ENCODE results near the gene CDT1. TPM values are rescaled to one million over a fixed set of nuclear protein-coding genes. Genes with fewer than 3 reads are reported as not detected.

CDT1 gene
- polyA plus RNA-seq, 1 of the 3 experiments (the other 2 are of a cell fraction) = 6.1 TPM

GRCh38 chr16:88767546-88768070 lies 36.0 kb upstream of the CDT1 start:
- Histone ChIP-seq H2AFZ (ENCODE audit: low read depth) (no peak overlapping the region), H3K9me2 (no peaks in the 10 kb centered on the region), H3K4me2 (peak overlapping the region; percentile 14; the same call in 1 of the 2 replicates), H3K9ac (no peak overlapping the region), H3K4me1 (ENCODE audit: control insufficient read depth in 1 of 2, insufficient read depth in 2 of 2, low read depth in 1 of 2, low read length in 1 of 2) (peaks cover 30 to 50% of the 10 kb centered on the region in 2 experiments; a peak in 3 of 4 replicates), H3K9me3 (no peaks in the 10 kb centered on the region), H3K36me3 (replicated peaks in 1 of 2; ENCODE audit: control insufficient read depth in 1 of 2, insufficient read depth in 2 of 2, low read length in 1 of 2) (peaks cover 0 to 3% of the 10 kb centered on the region in 2 experiments), H3F3A (replicated peaks; ENCODE audit: insufficient read depth) (peaks cover 14% of the 10 kb centered on the region), H3K27me3 (ENCODE audit: insufficient read depth) (no peaks in the 10 kb centered on the region), H3K4me3 (ENCODE audit: low read depth in 2 of 2, low read length in 1 of 2) (no peak overlapping the region; a peak in 1 of 4 replicates), H3K79me2 (ENCODE audit: insufficient read depth) (peaks cover 96% of the 10 kb centered on the region), H4K20me1 (ENCODE audit: insufficient read depth) (peaks cover 95% of the 10 kb centered on the region), H3K27ac (ENCODE audit: low read depth in 2 of 2, low read length in 1 of 2) (no peak overlapping the region)
- TF ChIP-seq MEF2A (IDR thresholded peaks at IDR 0.05; ENCODE audit: borderline replicate concordance, low read depth) = no peak
- no peak for TF ChIP-seq ZBTB33 (IDR thresholded peaks at IDR 0.05; ENCODE audit: borderline replicate concordance, low read depth)
- TF ChIP-seq ELF1 (IDR thresholded peaks at IDR 0.05) = no peak
- no peak for TF ChIP-seq TAF1 (IDR thresholded peaks at IDR 0.05; ENCODE audit: borderline replicate concordance, low read depth, low read length)
- no peak for TF ChIP-seq RXRA (IDR thresholded peaks at IDR 0.05; ENCODE audit: borderline replicate concordance, low read depth)
- no peak for TF ChIP-seq SIN3A (IDR thresholded peaks at IDR 0.05; ENCODE audit: borderline replicate concordance, low read depth, low read length)
- TF ChIP-seq USF1 (IDR thresholded peaks at IDR 0.05; ENCODE audit: borderline replicate concordance, low read depth) = no peak
- TF ChIP-seq IRF3 (IDR thresholded peaks at IDR 0.05; ENCODE audit: low read depth, low read length) = no peak
- TF ChIP-seq RFX5 (IDR thresholded peaks at IDR 0.05; ENCODE audit: low read length) = no peak
- no peak for TF ChIP-seq RAD21 (IDR thresholded peaks at IDR 0.05; ENCODE audit: low read length)
- no peak for TF ChIP-seq YY1 (IDR thresholded peaks at IDR 0.05; ENCODE audit: low read depth)
- TF ChIP-seq NFIC (IDR thresholded peaks at IDR 0.05; ENCODE audit: borderline replicate concordance) = no peak
- no peak for TF ChIP-seq POLR2AphosphoS5 (IDR thresholded peaks at IDR 0.05; ENCODE audit: low read depth, low read length)
- no peak for TF ChIP-seq RCOR1 (IDR thresholded peaks at IDR 0.05; ENCODE audit: low read length)
- no peak for TF ChIP-seq FOSL2 (IDR thresholded peaks at IDR 0.05; ENCODE audit: borderline replicate concordance, low read depth)
- no peak for TF ChIP-seq USF2 (IDR thresholded peaks at IDR 0.05; ENCODE audit: borderline replicate concordance, low read depth, low read length)
- TF ChIP-seq JUND (IDR thresholded peaks at IDR 0.05) = no peak
- no peak for TF ChIP-seq CTCF (IDR thresholded peaks at IDR 0.05)
- no peak for TF ChIP-seq TEAD4 (IDR thresholded peaks at IDR 0.05; ENCODE audit: borderline replicate concordance, insufficient read depth)
- TF ChIP-seq FOXM1 (IDR thresholded peaks at IDR 0.05; ENCODE audit: low read depth) = no peak
- DNase-seq = no peak
- WGBS (ENCODE audit: low lambda C conversion rate) = 76% methylated on average over 7 of the region's 12 CpGs
- ChIA-PET CTCF (interaction anchor here (1.4 to 30.9 kb wide), 3 partner anchors 11 to 27 kb away, joined by 5 to 540 read pairs (median 93); partner anchors contain the start of gene PIEZO1), POLR2A (no interaction called here)

Measured in SK-N-SH (cell line).